Measurements from ENCODE around the gene ARHGEF28.

The ARHGEF28 gene

GRCh38 chr5:73666891-73667290 is 40.9 kb downstream of the ARHGEF28 start:
- Histone ChIP-seq H3K27me3 (replicated peaks; ENCODE audit: insufficient read depth, low read length) (no peaks in the 10 kb centered on the region), H3F3A (ENCODE audit: insufficient read depth, low read length) (0 out of 2 replicates have a peak, but pooled peaks cover 3% of the 10 kb centered on the region), H3K4me1 (ENCODE audit: low read length) (peaks cover 29% of the 10 kb centered on the region), H3K9me3 (replicated peaks; ENCODE audit: insufficient read depth, low read length) (no peaks in the 10 kb centered on the region), H3K79me2 (ENCODE audit: low read length) (no peaks in the 10 kb centered on the region), H3K4me2 (ENCODE audit: low read depth, low read length) (no peak overlapping the region), H3K36me3 (replicated peaks; ENCODE audit: insufficient read depth, low read length) (no peaks in the 10 kb centered on the region), H3K27ac (ENCODE audit: low read length) (no peak overlapping the region), H3K4me3 (ENCODE audit: low read length) (no peak overlapping the region), H4K20me1 (ENCODE audit: insufficient read depth, low read length) (no peaks in the 10 kb centered on the region), H3K9ac (ENCODE audit: low read length) (no peak overlapping the region), H2AFZ (ENCODE audit: low read length) (no peak overlapping the region), H3K9me2 (replicated peaks; ENCODE audit: insufficient read depth, low read length) (no peaks in the 10 kb centered on the region)
- no peak for DNase-seq
- TF ChIP-seq EZH2phosphoT487 (IDR thresholded peaks at IDR 0.05; ENCODE audit: low read length) (no peak), CTCF (IDR thresholded peaks at IDR 0.05; ENCODE audit: low read length) (no peak), EZH2 (optimal IDR thresholded peaks at IDR 0.05; ENCODE audit: low read depth, low read length) (no peak)

GRCh38 chr5:73668017-73668416 is 42.0 kb downstream of the ARHGEF28 start:
- peak overlapping the region; percentile 61 for H3K4me2 ChIP-seq (ENCODE audit: low read depth, low read length)
- peak overlapping the region; percentile 55; the same call in 1 of the 2 replicates for H3K27ac ChIP-seq (ENCODE audit: low read length)

GRCh38 chr5:73668486-73669111 is 42.6 kb downstream of the ARHGEF28 start:
- Histone ChIP-seq H3K79me2 (ENCODE audit: low read length) (no peaks in the 10 kb centered on the region), H3K36me3 (replicated peaks; ENCODE audit: insufficient read depth, low read length) (no peaks in the 10 kb centered on the region), H3K27me3 (replicated peaks; ENCODE audit: insufficient read depth, low read length) (no peaks in the 10 kb centered on the region), H3K4me3 (ENCODE audit: low read length) (peak overlapping the region; percentile 27; the same call in 1 of the 2 replicates), H3K9me2 (replicated peaks; ENCODE audit: insufficient read depth, low read length) (no peaks in the 10 kb centered on the region), H3K9me3 (replicated peaks; ENCODE audit: insufficient read depth, low read length) (no peaks in the 10 kb centered on the region), H3F3A (ENCODE audit: insufficient read depth, low read length) (0 out of 2 replicates have a peak, but pooled peaks cover 3% of the 10 kb centered on the region), H3K4me2 (ENCODE audit: low read depth, low read length) (peak overlapping the region; percentile 61), H3K4me1 (ENCODE audit: low read length) (peaks cover 35% of the 10 kb centered on the region), H4K20me1 (ENCODE audit: insufficient read depth, low read length) (no peaks in the 10 kb centered on the region), H2AFZ (ENCODE audit: low read length) (peak overlapping the region; percentile 24; the same call in 1 of the 2 replicates), H3K9ac (ENCODE audit: low read length) (no peak overlapping the region; the same call in 1 of the 2 replicates), H3K27ac (ENCODE audit: low read length) (peak overlapping the region; percentile 55; the same call in 1 of the 2 replicates)
- no peak for TF ChIP-seq CTCF (IDR thresholded peaks at IDR 0.05; ENCODE audit: low read length)
- TF ChIP-seq EZH2 (optimal IDR thresholded peaks at IDR 0.05; ENCODE audit: low read depth, low read length): no peak
- no peak for TF ChIP-seq EZH2phosphoT487 (IDR thresholded peaks at IDR 0.05; ENCODE audit: low read length)
- peak; percentile 38 for DNase-seq

More at GRCh38 chr5:73668017-73668416, 42.0 kb downstream of the ARHGEF28 start:
- peak overlapping the region; percentile 24 for H2AFZ ChIP-seq (ENCODE audit: low read length)
- peak; percentile 55 for DNase-seq
- H3K4me1 ChIP-seq (ENCODE audit: low read length): peaks cover 32% of the 10 kb centered on the region
- TF ChIP-seq EZH2phosphoT487 (IDR thresholded peaks at IDR 0.05; ENCODE audit: low read length) (no peak), CTCF (IDR thresholded peaks at IDR 0.05; ENCODE audit: low read length) (no peak), EZH2 (optimal IDR thresholded peaks at IDR 0.05; ENCODE audit: low read depth, low read length) (no peak)
- no peaks in the 10 kb centered on the region for H3K36me3 ChIP-seq (replicated peaks; ENCODE audit: insufficient read depth, low read length)
- H3K9me2 ChIP-seq (replicated peaks; ENCODE audit: insufficient read depth, low read length): no peaks in the 10 kb centered on the region
- H3K9ac ChIP-seq (ENCODE audit: low read length): no peak overlapping the region
- 0 out of 2 replicates have a peak, but pooled peaks cover 3% of the 10 kb centered on the region for H3F3A ChIP-seq (ENCODE audit: insufficient read depth, low read length)
- no peaks in the 10 kb centered on the region for H3K27me3 ChIP-seq (replicated peaks; ENCODE audit: insufficient read depth, low read length)
- peak overlapping the region; percentile 27; the same call in 1 of the 2 replicates for H3K4me3 ChIP-seq (ENCODE audit: low read length)
- no peaks in the 10 kb centered on the region for H4K20me1 ChIP-seq (ENCODE audit: insufficient read depth, low read length)
- no peaks in the 10 kb centered on the region for H3K79me2 ChIP-seq (ENCODE audit: low read length)
- H3K9me3 ChIP-seq (replicated peaks; ENCODE audit: insufficient read depth, low read length): no peaks in the 10 kb centered on the region
